Activated CD4-positive, alpha-beta T cell treated with anti-CD3 and anti-CD28 coated beads, Interleukin-2, amount 50 U/mL, for 1 hour (primary cell): ENCODE measurements around the gene LPP.

Experiments used
- DNase-seq: peaks from one replicate; pipeline ENCODE4 v3.0.0-alpha.2; 2020

The LPP gene

DNA sequence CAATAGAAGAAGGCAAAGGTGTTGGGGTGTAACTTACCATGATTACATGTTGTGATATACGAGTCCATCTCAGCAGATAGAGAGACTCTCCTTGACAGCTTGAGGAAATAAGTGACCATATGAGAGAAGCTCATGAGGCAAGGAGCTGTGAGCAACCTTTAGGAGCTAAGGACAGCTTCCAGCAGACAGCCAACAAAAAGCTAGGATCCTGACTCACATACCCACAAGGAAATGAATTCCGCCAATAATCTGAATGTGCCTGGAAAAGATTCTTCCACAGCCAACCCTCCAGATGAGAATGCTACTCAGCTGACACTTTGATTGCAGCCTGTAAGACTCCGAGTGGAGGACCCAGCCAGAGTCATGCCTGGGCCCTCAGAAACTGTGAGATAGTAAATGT is 678.2 kb downstream of the LPP start:
- DNase-seq = no peak

- DNase-seq = no peak
These were observed 679.2 kb downstream of the LPP start for GRCh38 chr3:188832961-188833721.

GRCh38 chr3:188834349-188834748 is 680.4 kb downstream of the LPP start:
- peak; percentile 3 for DNase-seq

DNA sequence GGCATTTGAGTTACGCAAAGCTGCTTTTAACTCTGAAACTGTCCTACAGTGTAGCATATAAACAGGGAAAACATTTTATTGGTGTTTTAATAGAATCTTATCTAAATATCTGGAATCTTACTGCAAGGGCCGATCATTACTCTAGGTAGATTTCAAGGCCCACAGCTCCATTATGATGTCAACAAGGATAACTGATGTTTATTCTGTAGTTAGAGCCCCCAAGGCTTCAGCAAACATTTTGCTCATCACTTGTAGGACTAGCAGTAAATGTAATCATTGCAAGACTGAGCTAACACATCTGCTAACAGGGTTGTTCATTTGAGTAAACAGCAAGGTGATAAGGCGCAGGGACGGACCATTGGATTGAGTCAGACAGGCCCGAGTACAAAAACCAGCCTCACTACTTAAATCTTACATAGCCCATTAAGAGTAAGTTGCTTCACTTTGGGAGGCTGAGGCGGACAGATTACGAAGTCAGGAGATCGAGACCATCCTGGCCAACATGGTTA is 685.3 kb downstream of the LPP start:
- DNase-seq = no peak

DNA sequence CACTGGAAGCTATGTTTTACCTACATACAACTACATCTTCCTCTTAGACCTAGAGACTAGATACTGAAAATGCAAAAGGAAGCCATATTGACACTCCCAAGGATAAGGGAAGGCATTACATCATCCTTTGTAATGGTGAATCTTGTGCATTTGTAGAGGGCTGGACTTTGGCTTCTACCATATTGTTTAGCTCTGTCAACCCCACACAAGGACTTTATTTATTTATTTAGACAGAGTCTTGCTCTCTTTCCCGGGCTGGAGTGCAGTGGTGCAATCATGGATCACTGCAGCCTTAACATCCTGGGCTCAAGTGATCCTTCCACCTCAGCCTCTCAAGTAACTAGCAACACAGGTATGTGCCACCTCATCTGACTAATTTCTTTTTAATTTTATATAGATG is 686.3 kb downstream of the LPP start:
- no peak for DNase-seq

- no peak for DNase-seq
These were observed 687.9 kb downstream of the LPP start for GRCh38 chr3:188841906-188842305.

DNA sequence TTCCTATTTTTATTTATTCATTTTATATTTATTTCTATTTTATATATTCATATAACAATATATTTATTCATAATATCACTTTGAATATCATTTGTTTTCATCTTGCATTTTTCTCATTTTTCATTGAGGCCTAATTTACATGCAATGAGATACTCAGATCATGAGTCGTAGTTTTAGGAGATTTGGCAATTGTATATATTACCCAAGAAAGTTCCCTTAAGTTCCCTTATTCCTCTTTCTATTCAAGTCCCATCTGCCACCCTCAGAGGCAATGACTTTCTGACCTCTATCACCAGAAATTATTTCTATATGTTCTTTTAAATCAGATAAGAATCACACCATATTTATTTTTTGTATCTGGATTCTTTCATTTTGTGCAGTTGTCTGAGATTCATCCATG is 688.7 kb downstream of the LPP start:
- DNase-seq = no peak

DNA sequence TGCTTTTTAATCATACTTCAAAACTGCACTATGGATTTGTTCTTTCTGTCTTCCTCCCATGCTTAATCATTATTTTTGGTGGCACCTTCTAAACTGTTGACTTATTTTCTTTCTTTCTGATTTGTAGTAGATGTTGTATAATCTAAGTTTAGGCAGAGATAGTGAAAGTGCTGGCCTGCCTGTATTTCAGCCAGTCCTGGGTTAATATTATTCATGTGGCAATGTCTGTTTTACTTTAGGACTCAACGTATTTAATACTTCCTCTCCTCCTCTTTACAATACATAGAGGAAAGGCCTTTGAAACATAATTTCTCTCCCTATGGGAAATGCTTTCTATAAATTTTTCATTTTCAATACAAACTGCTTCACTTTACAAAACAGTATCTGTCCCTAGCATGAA is 690.1 kb downstream of the LPP start:
- DNase-seq = no peak

GRCh38 chr3:188845514-188845913 is 691.6 kb downstream of the LPP start:
- no peak for DNase-seq

DNA sequence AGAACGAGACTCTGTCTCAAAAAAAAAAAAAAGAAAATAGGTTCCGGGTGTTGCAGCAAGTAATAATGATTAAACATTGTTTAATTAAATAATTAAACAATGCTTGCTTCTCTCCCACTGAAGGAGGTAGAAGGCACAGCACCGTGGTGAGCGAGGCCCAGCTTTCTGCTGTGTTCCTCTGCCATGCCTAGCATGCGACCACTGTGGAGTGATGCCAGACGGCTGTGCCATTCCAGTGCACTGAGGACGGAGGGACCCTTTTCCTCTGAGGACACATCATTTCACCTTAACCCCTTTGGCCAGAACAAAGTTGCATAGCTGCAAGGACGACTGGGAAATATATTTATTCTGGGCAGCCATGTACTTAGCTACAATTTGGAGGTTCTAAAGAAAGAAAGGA is 695.0 kb downstream of the LPP start:
- no peak for DNase-seq

DNA sequence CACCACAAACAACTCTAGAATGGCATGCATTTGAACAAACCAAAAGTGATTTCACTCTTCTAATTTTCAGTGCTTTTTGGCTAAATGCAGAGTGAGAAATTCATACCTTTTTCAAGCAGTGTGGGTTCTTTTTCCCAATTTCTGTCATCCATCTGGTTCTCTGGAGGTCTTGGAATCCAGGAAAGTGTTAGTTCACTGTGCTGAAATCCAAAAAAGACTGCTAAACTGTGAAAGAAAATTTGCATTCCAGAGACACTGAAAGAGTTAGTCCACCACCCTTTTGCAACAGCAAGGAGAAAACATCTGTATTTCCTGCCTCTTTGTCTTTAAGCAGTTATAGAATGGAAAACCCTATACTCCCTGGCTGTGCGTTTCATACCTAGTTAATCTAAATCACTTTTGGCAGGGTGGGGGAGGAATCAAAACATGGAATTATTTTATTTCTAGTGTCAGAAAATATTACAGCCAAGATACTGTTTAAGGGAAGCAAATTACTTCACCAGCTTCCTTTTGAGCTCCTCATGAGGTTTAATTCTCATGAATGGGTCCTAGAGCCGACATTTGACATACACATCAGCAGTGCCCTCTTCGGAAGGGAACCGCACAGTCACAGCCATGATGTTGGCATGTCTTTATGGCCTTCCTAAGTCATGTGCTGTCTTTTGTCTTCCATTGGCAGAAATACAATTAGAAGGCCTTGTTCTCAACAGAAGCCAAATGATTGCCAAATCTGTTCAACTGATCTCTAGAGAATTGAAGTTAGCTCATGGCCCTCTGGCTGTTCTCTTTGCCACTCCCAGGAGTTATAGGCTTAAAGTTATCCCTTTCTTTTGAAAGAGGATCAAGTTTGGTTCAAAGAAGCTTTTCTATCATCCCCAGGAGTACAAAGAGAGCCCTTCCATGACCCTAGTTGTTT is 700.2 kb downstream of the LPP start:
- DNase-seq = no peak

GRCh38 chr3:188854772-188855149 is 700.8 kb downstream of the LPP start:
- no peak for DNase-seq

- DNase-seq = no peak
These were observed 701.7 kb downstream of the LPP start for GRCh38 chr3:188855675-188856074.

- DNase-seq = no peak
These were observed 706.2 kb downstream of the LPP start for GRCh38 chr3:188860147-188860546.

DNA sequence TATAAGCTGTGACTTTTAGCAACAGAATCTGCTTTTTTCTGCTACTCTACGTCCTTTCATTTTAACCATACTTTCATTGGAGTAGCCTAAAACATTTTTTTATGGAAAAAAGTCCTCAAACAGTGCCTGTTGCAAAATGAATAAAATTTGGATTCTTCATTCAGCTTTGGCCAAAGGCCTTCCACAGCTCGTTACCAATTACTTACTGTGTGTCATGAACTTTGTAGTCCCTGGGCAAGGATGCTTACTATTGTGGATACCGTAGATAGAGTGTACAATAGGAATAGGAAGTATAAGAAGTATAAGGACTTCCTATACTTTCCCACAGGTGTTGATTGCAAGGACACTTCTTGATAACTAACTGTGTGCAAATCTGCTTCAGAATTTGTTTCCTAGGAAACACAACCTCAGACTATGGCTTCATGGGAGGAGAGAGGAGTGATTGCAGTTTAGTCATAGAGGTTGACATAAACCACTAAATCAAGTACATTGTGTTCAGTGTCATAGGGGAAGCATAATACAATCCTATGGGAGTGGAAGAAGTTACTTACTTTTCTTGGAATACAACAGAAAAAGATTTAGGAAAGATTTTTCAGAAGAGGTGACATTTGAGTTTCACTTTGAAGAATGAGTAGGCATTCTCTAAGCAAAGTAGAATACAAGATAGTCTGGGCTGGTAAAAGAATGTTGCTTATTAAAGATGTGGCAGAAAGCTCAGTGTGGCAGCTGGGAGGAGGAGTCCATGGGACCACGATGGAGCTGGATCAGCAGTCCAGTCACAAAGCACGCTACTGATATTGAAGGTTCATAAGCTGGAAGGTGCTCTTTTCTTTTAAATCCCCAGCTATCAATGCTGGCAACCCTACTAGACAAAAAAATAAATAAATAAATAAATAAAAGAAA is 708.1 kb downstream of the LPP start:
- no peak for DNase-seq

GRCh38 chr3:188863999-188864406 is 710.0 kb downstream of the LPP start:
- DNase-seq = no peak

DNA sequence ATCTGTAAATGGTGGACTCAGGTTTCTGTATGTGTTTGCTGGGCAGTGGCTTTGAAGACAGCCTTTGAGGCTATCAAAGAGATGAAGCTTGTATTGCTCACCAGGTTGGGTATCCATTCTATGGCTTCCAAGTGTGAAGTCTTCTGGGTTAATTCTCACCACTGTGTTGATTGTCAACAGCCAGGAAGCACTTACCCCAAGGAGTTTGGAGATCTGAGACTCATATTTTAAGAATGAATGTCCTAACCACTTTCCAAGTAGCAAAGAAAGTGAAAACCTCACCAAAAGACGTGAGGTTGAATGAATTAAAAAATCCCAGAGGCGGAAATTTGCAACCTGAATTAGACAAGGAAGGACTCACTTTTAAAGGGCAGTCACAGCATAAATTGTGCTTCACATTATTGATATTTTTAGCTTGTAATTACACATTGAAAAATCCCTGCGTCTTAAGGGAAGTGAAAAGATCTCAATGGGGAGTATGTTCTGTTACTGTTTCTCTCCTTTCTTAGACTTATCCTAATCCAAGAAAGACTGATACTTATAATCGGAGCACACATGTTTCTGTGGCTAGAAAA is 713.8 kb downstream of the LPP start:
- DNase-seq = no peak

DNA sequence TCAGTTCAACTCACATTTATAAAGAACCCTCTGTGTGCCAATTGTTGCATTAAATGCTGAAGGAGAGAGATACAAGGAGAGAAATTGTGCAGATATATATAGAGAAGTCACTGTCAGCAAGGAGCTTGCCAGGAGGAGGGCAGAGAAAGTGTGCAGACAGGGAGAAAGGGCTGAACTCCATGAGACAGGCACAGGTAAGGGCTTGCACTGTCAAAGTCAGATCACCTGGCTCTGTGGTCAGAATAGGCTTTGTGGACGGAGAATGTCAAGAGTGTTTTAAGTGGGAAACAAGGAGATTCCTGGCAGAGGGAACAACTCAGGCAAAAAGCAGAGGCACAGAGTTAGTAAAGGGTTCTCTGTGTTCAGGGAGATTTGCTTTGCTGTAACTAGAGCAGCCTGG is 714.8 kb downstream of the LPP start:
- DNase-seq = no peak

- DNase-seq = no peak
These were observed 715.7 kb downstream of the LPP start for GRCh38 chr3:188869628-188870027.

DNA sequence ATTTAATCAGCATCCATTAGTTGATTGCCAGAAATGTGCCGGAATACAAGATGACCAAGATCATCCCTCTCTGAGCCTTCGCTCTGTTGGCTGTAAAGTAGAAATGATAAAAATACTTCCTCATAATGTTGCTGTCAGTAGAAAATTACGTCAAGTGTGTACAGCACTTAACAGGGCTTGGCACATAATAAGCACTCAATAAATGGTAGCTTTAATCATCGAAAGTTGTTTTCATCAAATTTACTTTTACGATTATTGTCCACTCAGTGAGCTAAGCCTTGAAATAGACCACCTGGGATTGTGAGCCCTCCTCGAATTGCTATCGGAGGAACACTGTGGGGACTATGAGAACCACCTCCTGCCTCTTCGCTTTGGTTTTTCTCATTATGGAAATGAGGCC is 716.5 kb downstream of the LPP start:
- no peak for DNase-seq

DNA sequence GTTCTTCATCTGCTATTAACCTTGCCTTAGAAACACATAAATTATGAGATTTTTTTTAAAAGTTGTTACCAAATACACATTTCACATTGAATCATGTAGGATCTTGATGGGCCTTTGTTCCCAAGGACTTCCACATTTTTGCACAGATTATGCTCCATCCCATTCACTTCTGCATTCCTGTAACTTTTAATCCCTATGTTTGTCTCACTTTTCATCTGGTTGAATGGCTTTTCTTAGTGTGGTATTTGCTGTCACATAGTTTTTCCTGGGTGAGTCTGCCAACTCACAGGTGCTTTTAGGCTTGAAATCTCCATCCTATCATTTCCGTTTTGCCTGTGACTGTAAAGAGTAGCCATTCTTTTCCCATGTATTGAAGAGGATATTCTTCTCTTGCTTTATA is 720.6 kb downstream of the LPP start:
- no peak for DNase-seq

GRCh38 chr3:188875413-188875812 is 721.5 kb downstream of the LPP start:
- DNase-seq = no peak

- no peak for DNase-seq
These were observed 722.4 kb downstream of the LPP start for GRCh38 chr3:188876370-188876769.
